HG03354 (cell line): Measurements from ENCODE around the gene ZBTB8B.

Experiments
- ATAC-seq: cut with Tn5 transposase; IDR thresholded peaks from one replicate; pipeline ENCODE4 v1.9.1; 2021; ENCODE audit warnings: mild to moderate bottlenecking; ENCODE audit not compliant: unreplicated experiment, poor library complexity, severe bottlenecking

ZBTB8B gene

DNA sequence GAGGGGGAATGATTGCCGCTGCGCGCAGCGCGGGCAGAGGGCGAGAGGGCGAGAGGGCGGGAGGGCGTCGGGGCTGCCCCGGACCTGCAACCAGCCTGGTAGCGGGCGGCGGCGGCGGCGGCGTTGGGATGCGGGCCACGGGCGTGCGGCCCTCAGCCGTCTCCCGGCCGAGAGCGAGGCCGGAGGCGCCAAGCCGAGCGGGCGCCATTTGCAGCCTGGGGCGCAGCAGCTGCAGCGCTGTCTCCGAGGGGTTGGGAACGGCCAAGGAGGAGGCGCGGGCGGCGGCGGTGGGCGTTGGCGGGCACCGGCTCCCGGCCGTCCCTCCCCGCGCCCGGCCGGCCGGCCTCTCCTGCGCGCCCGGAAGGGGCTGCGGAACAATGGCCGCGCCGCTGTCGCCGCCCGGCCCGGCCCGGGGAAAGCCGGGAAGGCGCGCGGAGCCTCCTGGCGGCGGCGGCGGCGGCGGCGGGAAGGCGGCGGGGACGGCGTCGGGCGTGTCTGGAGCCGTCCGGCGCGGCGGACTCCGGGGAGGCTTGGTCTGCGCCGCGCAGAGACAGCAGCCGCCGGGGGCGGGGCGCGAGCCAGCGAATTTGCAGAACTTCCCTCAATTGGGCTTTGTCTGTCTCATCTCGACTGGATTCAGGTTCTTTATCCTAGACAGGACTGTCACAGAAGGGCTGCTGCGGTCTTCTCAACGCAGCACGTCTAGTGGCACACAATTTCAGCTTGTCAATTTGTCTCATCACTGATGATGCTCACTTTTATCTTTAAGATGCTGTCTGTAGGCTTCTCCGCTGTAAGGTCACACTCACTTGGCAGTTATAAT is 35.7 kb downstream of the ZBTB8B start:
- ATAC-seq: peak; percentile 46

GRCh38 chr1:32501865-32502264 is 37.0 kb downstream of the ZBTB8B start:
- no peak for ATAC-seq

- no peak for ATAC-seq
Measured at GRCh38 chr1:32503153-32503552, 38.3 kb downstream of the ZBTB8B start.

GRCh38 chr1:32507021-32507420 is 42.1 kb downstream of the ZBTB8B start:
- no peak for ATAC-seq

- ATAC-seq: no peak
Measured at GRCh38 chr1:32508761-32509160, 43.9 kb downstream of the ZBTB8B start.

- ATAC-seq: no peak
Measured at GRCh38 chr1:32509939-32510338, 45.1 kb downstream of the ZBTB8B start.
